Neural cell (in vitro differentiated cells): ENCODE results near the gene RNF7. TPM values are rescaled to one million over a fixed set of nuclear protein-coding genes. Genes with fewer than 3 reads are reported as not detected.

Experiments
- H2AFZ ChIP-seq: fragments of 200-600, 300-800 bp; sonication (generic), shearing (Covaris generic); 2 replicates; pipeline ENCODE4 v1.6.0; 2014; ENCODE audit warnings: low read depth, mild to moderate bottlenecking, antibody characterized with exemption, low read length, moderate library complexity
- H3F3A ChIP-seq: fragments of 200-600 bp; shearing (Covaris generic); 2 replicates; pipeline ENCODE4 v1.6.1; 2016; ENCODE audit warnings: mild to moderate bottlenecking, moderate library complexity, mixed read lengths, antibody characterized with exemption, low read length; ENCODE audit not compliant: insufficient read depth, poor library complexity, severe bottlenecking
- H3K27ac ChIP-seq: fragments of 200-600, 300-800 bp; sonication (generic), shearing (Covaris generic); 2 replicates; pipeline ENCODE4 v1.5.1; 2014; ENCODE audit warnings: mild to moderate bottlenecking, low read length, moderate library complexity
- H3K27me3 ChIP-seq: fragments of 300-800, 200-600 bp; sonication (generic), shearing (Covaris generic); 2 replicates; pipeline ENCODE4 v1.6.0; 2014; ENCODE audit warnings: mild to moderate bottlenecking, low read depth, low read length, moderate library complexity; ENCODE audit not compliant: insufficient read depth
- H3K36me3 ChIP-seq: fragments of 300-800, 200-600 bp; sonication (generic), shearing (Covaris generic); 2 replicates; pipeline ENCODE4 v1.5.1; 2014; ENCODE audit warnings: mild to moderate bottlenecking, antibody characterized with exemption, low read length, moderate library complexity; ENCODE audit not compliant: insufficient read depth
- H3K4me2 ChIP-seq: fragments of 300-800, 200-600 bp; sonication (generic), shearing (Covaris generic); 2 replicates; pipeline ENCODE4 v1.6.0; 2014; ENCODE audit warnings: mild to moderate bottlenecking, low read length
- H3K4me3 ChIP-seq: fragments of 300-800, 200-600 bp; sonication (generic), shearing (Covaris generic); 2 replicates; pipeline ENCODE4 v1.5.1; 2014; ENCODE audit warnings: mild to moderate bottlenecking, low read length, moderate library complexity
- H3K79me2 ChIP-seq: fragments of 200-600 bp; shearing (Covaris generic); replicated peaks from 2 replicates; pipeline ENCODE4 v1.6.0; 2014; ENCODE audit warnings: mild to moderate bottlenecking, low read length, moderate library complexity; ENCODE audit not compliant: insufficient read depth
- H3K9ac ChIP-seq: fragments of 300-800, 200-600 bp; sonication (generic), shearing (Covaris generic); 2 replicates; pipeline ENCODE4 v1.6.1; 2016; ENCODE audit warnings: mild to moderate bottlenecking, low read length, mixed read lengths
- H3K9me2 ChIP-seq: fragments of 200-600 bp; shearing (Covaris generic); 2 replicates; pipeline ENCODE4 v1.6.1; 2016; ENCODE audit warnings: mild to moderate bottlenecking, low read length, mixed read lengths; ENCODE audit not compliant: insufficient read depth
- H3K9me3 ChIP-seq: fragments of 200-600, 300-800 bp; sonication (generic), shearing (Covaris generic); 2 replicates; pipeline ENCODE4 v1.6.1; 2016; ENCODE audit warnings: mild to moderate bottlenecking, mixed run types, low read length, moderate library complexity, mixed read lengths
- H4K20me1 ChIP-seq: fragments of 200-600 bp; shearing (Covaris generic); 2 replicates; pipeline ENCODE4 v1.6.1; 2016; ENCODE audit warnings: mild to moderate bottlenecking, mixed run types; ENCODE audit not compliant: insufficient read depth
- EP300 ChIP-seq: fragments of 450-650 bp; conservative IDR thresholded peaks from 2 replicates; pipeline ENCODE4 v1.6.1; 2014; ENCODE audit warnings: antibody characterized with exemption, mild to moderate bottlenecking, moderate library complexity; ENCODE audit not compliant: poor library complexity, severe bottlenecking
- EZH2 ChIP-seq: fragments of 200-600, 300-800 bp; shearing (Covaris generic), sonication (generic); IDR thresholded peaks from 2 replicates; pipeline ENCODE4 v1.6.1; 2014; ENCODE audit warnings: antibody characterized with exemption, low read length, borderline replicate concordance, mild to moderate bottlenecking; ENCODE audit not compliant: insufficient read depth, poor library complexity, severe bottlenecking
- MXI1 ChIP-seq: fragments of 450-650 bp; conservative IDR thresholded peaks from 2 replicates; pipeline ENCODE4 v1.6.1; 2014; ENCODE audit warnings: antibody characterized with exemption, mild to moderate bottlenecking; ENCODE audit not compliant: poor library complexity, severe bottlenecking
- RAD21 ChIP-seq: fragments of 450-650 bp; conservative IDR thresholded peaks from 2 replicates; pipeline ENCODE4 v1.6.1; 2014; ENCODE audit warnings: antibody characterized with exemption, mild to moderate bottlenecking, moderate library complexity
- SMC3 ChIP-seq: fragments of 450-650 bp; conservative IDR thresholded peaks from 2 replicates; pipeline ENCODE4 v1.6.1; 2014; ENCODE audit warnings: antibody characterized with exemption, mild to moderate bottlenecking, moderate library complexity; ENCODE audit not compliant: poor library complexity
- TAF1 ChIP-seq: IDR thresholded peaks from 2 replicates; pipeline ENCODE4 v1.6.1; 2012; ENCODE audit warnings: low read depth
- polyA plus RNA-seq: library from polyadenylated mRNA; depleted of rRNA; stranded (reverse); fragments of >200 nt; gene quantifications from 2 replicates; pipeline ENCODE4 v1.2.3, GENCODE V29; 2014
- TF ChIP-seq, protein P1 (sequence below): IDR thresholded peaks from 2 replicates; pipeline ENCODE4 v1.6.1; 2012; ENCODE audit warnings: borderline replicate concordance
- TF ChIP-seq, protein P2 (sequence below): fragments of 450-650 bp; IDR thresholded peaks from 2 replicates; pipeline ENCODE4 v1.5.1; 2014; ENCODE audit warnings: antibody characterized with exemption, mild to moderate bottlenecking, moderate library complexity; ENCODE audit not compliant: poor library complexity, severe bottlenecking

Gene RNF7
- polyA plus RNA-seq, 1 donor from 2014 or later: 170 TPM

DNA sequence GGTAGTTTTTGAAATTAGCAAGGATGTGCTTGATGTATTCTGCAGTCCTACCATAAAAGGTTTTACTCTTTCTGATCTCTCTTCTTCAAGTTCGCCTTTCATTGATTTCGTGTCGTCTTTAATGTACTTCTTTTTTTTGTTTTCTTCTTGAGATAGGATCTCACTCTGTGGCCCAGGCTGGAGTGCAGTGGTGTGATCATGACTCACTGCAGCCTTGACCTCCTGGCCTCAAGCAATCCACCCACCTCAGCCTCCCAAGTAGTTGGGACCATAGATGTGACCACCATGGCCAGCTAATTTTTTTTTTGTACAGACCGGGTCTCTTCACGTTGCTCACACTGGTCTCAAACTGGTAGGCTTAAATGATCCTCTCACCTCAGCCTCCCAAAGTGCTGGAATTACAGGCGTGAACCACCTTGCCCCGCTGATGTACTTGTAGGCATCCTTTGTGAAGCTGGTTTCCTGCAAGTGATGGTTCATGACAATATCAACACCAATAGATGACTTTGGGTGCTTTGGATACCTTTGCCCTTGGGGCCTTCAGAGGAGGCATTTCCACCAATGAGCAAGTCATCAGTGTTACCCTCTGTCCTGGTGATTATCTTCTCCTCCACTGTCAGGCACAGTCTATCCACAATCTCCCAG is 28.9 kb upstream of the RNF7 start:
- Histone ChIP-seq H3K4me2 (no peak overlapping the region), H3F3A (no peaks in the 10 kb centered on the region), H3K27ac (no peak overlapping the region), H3K4me3 (no peak overlapping the region), H3K27me3 (no peaks in the 10 kb centered on the region), H3K9me3 (no peaks in the 10 kb centered on the region), H3K79me2 (no peaks in the 10 kb centered on the region), H2AFZ (no peak overlapping the region), H3K9ac (no peak overlapping the region), H3K36me3 (no peaks in the 10 kb centered on the region), H4K20me1 (no peaks in the 10 kb centered on the region), H3K9me2 (no peaks in the 10 kb centered on the region)
- TF ChIP-seq, protein P1, sequence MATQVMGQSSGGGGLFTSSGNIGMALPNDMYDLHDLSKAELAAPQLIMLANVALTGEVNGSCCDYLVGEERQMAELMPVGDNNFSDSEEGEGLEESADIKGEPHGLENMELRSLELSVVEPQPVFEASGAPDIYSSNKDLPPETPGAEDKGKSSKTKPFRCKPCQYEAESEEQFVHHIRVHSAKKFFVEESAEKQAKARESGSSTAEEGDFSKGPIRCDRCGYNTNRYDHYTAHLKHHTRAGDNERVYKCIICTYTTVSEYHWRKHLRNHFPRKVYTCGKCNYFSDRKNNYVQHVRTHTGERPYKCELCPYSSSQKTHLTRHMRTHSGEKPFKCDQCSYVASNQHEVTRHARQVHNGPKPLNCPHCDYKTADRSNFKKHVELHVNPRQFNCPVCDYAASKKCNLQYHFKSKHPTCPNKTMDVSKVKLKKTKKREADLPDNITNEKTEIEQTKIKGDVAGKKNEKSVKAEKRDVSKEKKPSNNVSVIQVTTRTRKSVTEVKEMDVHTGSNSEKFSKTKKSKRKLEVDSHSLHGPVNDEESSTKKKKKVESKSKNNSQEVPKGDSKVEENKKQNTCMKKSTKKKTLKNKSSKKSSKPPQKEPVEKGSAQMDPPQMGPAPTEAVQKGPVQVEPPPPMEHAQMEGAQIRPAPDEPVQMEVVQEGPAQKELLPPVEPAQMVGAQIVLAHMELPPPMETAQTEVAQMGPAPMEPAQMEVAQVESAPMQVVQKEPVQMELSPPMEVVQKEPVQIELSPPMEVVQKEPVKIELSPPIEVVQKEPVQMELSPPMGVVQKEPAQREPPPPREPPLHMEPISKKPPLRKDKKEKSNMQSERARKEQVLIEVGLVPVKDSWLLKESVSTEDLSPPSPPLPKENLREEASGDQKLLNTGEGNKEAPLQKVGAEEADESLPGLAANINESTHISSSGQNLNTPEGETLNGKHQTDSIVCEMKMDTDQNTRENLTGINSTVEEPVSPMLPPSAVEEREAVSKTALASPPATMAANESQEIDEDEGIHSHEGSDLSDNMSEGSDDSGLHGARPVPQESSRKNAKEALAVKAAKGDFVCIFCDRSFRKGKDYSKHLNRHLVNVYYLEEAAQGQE: no peak
- TF ChIP-seq EP300: no peak
- TF ChIP-seq TAF1: no peak
- TF ChIP-seq MXI1: no peak
- TF ChIP-seq, protein P2, sequence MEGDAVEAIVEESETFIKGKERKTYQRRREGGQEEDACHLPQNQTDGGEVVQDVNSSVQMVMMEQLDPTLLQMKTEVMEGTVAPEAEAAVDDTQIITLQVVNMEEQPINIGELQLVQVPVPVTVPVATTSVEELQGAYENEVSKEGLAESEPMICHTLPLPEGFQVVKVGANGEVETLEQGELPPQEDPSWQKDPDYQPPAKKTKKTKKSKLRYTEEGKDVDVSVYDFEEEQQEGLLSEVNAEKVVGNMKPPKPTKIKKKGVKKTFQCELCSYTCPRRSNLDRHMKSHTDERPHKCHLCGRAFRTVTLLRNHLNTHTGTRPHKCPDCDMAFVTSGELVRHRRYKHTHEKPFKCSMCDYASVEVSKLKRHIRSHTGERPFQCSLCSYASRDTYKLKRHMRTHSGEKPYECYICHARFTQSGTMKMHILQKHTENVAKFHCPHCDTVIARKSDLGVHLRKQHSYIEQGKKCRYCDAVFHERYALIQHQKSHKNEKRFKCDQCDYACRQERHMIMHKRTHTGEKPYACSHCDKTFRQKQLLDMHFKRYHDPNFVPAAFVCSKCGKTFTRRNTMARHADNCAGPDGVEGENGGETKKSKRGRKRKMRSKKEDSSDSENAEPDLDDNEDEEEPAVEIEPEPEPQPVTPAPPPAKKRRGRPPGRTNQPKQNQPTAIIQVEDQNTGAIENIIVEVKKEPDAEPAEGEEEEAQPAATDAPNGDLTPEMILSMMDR: no peak
- TF ChIP-seq RAD21: no peak
- no peak for TF ChIP-seq SMC3

DNA sequence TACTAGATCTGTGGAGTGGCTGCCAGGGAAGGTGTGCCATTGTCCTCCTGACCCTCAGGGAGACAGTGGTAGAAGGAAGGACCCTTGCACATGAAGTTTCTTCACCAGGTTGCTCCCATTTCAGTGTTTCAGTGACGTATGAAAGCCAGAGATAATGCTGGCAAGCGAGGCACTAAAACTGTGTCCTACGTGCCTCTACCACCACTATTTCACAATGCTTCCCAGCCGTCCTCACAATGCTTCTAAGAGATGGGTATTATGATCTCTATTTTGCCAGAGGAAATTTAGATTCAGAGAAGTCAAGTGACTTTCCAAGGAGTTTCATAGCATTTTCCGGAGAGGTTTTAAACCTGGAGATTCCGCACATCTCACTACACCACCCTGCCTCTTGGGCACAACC is 28.0 kb upstream of the RNF7 start:
- H3K4me2 ChIP-seq: no peak overlapping the region
- H3K27ac ChIP-seq: no peak overlapping the region
- no peaks in the 10 kb centered on the region for H3K9me2 ChIP-seq
- H3K4me3 ChIP-seq: no peak overlapping the region
- H3F3A ChIP-seq: no peaks in the 10 kb centered on the region
- H3K27me3 ChIP-seq: no peaks in the 10 kb centered on the region
- no peaks in the 10 kb centered on the region for H3K79me2 ChIP-seq
- H4K20me1 ChIP-seq: no peaks in the 10 kb centered on the region
- no peak overlapping the region for H2AFZ ChIP-seq
- no peaks in the 10 kb centered on the region for H3K9me3 ChIP-seq
- TF ChIP-seq MXI1: no peak
- no peak for TF ChIP-seq EZH2
- no peak for TF ChIP-seq SMC3
- TF ChIP-seq, protein P2: no peak
- no peak overlapping the region for H3K9ac ChIP-seq
- H3K36me3 ChIP-seq: no peaks in the 10 kb centered on the region
